VCaP (cell line): ENCODE data around the gene CALML5.

Experiments
- H3K27ac ChIP-seq: fragments of 450-650 bp; 2 replicates; pipeline ENCODE4 v1.5.1; 2017
- TF ChIP-seq, protein P1 (sequence below): fragments of 450-650 bp; conservative IDR thresholded peaks from 2 replicates; pipeline ENCODE4 v1.5.1; 2017; ENCODE audit warnings: mild to moderate bottlenecking, moderate library complexity

Gene CALML5

GRCh38 chr10:5467207-5467535, 32.2 kb downstream of the CALML5 start:
- peak overlapping the region; percentile 91 for H3K27ac ChIP-seq
- TF ChIP-seq, protein P1, sequence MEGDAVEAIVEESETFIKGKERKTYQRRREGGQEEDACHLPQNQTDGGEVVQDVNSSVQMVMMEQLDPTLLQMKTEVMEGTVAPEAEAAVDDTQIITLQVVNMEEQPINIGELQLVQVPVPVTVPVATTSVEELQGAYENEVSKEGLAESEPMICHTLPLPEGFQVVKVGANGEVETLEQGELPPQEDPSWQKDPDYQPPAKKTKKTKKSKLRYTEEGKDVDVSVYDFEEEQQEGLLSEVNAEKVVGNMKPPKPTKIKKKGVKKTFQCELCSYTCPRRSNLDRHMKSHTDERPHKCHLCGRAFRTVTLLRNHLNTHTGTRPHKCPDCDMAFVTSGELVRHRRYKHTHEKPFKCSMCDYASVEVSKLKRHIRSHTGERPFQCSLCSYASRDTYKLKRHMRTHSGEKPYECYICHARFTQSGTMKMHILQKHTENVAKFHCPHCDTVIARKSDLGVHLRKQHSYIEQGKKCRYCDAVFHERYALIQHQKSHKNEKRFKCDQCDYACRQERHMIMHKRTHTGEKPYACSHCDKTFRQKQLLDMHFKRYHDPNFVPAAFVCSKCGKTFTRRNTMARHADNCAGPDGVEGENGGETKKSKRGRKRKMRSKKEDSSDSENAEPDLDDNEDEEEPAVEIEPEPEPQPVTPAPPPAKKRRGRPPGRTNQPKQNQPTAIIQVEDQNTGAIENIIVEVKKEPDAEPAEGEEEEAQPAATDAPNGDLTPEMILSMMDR: no peak

GRCh38 chr10:5466451-5467206, 32.7 kb downstream of the CALML5 start:
- H3K27ac ChIP-seq: peak overlapping the region; percentile 91
- TF ChIP-seq, protein P1: no peak

GRCh38 chr10:5465976-5466450, 33.4 kb downstream of the CALML5 start:
- TF ChIP-seq, protein P1: no peak
- H3K27ac ChIP-seq: peak overlapping the region; percentile 91

- peak overlapping the region; percentile 91 for H3K27ac ChIP-seq
- TF ChIP-seq, protein P1: no peak
Measured at GRCh38 chr10:5464546-5464945, 34.8 kb downstream of the CALML5 start.

GRCh38 chr10:5462841-5463293, 36.5 kb downstream of the CALML5 start:
- TF ChIP-seq, protein P1: no peak
- no peak overlapping the region for H3K27ac ChIP-seq

GRCh38 chr10:5461914-5462840, 37.2 kb downstream of the CALML5 start:
- H3K27ac ChIP-seq: peak overlapping the region; percentile 31
- TF ChIP-seq, protein P1: no peak

GRCh38 chr10:5461203-5461588, 38.2 kb downstream of the CALML5 start:
- H3K27ac ChIP-seq: peak overlapping the region; percentile 31
- TF ChIP-seq, protein P1: no peak
